ENCODE results near the gene FPR2.

The FPR2 gene

DNA sequence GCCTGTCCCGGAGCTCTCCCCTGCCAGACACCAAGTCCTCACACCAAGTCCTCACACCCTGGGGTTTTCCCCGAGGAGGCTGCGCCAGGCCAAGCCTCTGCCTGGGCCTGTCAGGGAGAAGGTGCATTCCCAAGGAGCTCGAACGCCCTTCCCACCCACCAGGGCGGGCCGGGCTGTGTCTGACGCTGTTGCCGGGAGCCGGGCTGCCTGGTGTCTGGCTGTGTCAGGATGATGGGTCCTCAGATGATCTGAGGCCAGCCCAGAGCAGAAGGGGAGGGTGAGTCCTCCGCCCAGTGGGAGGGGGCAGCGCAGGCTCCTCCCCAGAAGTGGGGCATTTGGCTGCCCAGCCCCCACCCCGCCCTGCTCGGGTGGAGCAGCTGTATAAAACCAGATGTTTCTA lies 34.9 kb upstream of the FPR2 start:
- H3K4me3 ChIP-seq (replicated peaks; ENCODE audit: low read depth, low read length), result no peak overlapping the region
- no peaks in the 10 kb centered on the region for H3K27me3 ChIP-seq (replicated peaks; ENCODE audit: control insufficient read depth, insufficient read depth, low read length)
- TF ChIP-seq, protein P1, sequence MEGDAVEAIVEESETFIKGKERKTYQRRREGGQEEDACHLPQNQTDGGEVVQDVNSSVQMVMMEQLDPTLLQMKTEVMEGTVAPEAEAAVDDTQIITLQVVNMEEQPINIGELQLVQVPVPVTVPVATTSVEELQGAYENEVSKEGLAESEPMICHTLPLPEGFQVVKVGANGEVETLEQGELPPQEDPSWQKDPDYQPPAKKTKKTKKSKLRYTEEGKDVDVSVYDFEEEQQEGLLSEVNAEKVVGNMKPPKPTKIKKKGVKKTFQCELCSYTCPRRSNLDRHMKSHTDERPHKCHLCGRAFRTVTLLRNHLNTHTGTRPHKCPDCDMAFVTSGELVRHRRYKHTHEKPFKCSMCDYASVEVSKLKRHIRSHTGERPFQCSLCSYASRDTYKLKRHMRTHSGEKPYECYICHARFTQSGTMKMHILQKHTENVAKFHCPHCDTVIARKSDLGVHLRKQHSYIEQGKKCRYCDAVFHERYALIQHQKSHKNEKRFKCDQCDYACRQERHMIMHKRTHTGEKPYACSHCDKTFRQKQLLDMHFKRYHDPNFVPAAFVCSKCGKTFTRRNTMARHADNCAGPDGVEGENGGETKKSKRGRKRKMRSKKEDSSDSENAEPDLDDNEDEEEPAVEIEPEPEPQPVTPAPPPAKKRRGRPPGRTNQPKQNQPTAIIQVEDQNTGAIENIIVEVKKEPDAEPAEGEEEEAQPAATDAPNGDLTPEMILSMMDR (IDR thresholded peaks at IDR 0.05; ENCODE audit: insufficient read depth, low read length, poor library complexity, severe bottlenecking), result no peak
- no peak for DNase-seq (ENCODE audit: extremely low read depth, insufficient read length)
- H3K36me3 ChIP-seq (ENCODE audit: control insufficient read depth, insufficient read depth, low read length), result no peaks in the 10 kb centered on the region

DNA sequence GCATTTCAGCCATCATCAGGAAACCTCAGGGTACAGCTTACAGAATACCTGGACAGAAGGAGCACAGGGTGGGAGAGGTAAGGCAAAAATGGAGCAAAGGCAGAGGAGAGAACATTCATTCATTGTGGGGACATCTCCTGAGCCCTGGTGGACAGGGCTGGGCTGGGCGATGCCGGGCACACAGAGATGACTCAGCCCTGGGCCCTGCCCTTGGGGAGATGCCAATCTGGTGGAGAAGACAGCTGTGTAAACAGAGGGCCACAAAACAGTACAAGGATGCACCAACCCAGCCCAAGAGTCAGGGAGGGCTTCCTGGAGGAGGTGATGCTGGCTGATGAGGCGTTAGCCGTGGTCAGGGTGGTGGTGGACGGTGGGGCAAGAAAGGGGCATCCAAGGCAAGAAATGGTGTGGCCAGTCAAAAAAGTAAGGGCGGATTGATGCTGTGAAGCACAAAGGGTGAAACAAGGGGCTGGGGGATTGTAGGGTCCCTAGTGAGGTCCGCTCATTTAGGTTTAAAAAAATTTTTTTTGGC lies 33.6 kb upstream of the FPR2 start:
- TF ChIP-seq, protein P1 (IDR thresholded peaks at IDR 0.05; ENCODE audit: insufficient read depth, low read length, poor library complexity, severe bottlenecking), result no peak
- no peaks in the 10 kb centered on the region for H3K36me3 ChIP-seq (ENCODE audit: control insufficient read depth, insufficient read depth, low read length)
- no peak overlapping the region for H3K4me3 ChIP-seq (replicated peaks; ENCODE audit: low read depth, low read length)
- DNase-seq (ENCODE audit: extremely low read depth, insufficient read length), result no peak
- no peaks in the 10 kb centered on the region for H3K27me3 ChIP-seq (replicated peaks; ENCODE audit: control insufficient read depth, insufficient read depth, low read length)

DNA sequence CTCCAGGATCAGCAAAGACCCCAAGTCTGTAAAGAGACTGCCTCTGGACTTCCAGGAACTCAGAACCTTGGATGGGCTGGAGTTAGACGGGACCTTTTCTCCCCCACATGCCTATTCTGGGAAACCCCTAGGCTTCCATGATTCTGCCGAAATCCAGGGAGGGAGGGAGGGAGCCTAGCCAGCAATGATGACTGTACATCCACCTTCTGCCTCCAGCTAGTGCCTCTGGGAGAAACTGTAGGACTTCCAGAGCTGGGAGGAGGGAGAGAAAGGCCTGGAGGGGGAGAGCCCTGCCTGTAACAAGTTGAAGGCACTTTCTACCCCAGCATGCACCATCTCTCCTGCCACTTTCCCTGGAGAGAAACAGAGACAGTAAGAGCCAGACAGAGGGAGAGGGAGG lies 31.2 kb upstream of the FPR2 start:
- H3K4me3 ChIP-seq (replicated peaks; ENCODE audit: low read depth, low read length), result no peak overlapping the region
- no peaks in the 10 kb centered on the region for H3K36me3 ChIP-seq (ENCODE audit: control insufficient read depth, insufficient read depth, low read length)
- H3K27me3 ChIP-seq (replicated peaks; ENCODE audit: control insufficient read depth, insufficient read depth, low read length), result no peaks in the 10 kb centered on the region
- DNase-seq (ENCODE audit: extremely low read depth, insufficient read length), result no peak
- TF ChIP-seq, protein P1 (IDR thresholded peaks at IDR 0.05; ENCODE audit: insufficient read depth, low read length, poor library complexity, severe bottlenecking), result no peak

DNA sequence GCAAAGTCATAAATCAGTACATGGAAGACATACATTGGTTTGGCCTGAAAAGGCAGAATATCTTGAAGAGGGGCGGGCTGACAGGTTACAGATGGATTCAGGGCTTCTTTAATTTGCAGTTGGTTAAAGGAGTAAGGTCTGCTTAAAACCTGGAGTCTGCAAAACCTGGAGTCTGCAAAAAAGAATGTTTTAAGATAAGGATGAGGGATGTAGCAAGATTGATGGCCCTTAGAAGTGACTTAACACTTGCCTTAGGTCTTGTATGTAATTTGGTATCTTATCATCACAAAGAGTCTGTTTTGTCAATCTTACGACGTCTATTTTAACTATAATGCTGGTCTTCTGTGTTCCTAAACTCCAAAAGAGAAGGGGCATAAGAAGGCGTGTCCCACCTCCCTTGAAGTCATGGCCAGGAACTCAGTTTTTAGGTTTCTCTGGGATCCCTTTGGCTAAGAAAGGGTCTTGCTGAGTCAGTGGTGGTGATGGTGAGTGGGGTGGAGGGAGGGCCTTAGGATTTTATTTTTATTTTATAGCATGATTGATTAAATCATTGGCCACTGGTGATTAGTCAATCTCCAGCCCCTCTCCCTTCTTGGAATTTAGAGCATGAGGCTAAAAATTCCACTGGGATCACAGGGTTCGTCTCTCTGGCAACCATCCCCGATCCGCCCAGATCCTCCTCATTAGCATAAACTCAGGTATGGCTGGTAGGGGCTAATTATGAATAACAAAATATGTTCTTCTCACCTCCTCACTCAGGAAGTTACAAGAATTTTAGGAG lies 27.0 kb upstream of the FPR2 start:
- H3K36me3 ChIP-seq (ENCODE audit: control insufficient read depth, insufficient read depth, low read length), result no peaks in the 10 kb centered on the region
- TF ChIP-seq, protein P1 (IDR thresholded peaks at IDR 0.05; ENCODE audit: insufficient read depth, low read length, poor library complexity, severe bottlenecking), result no peak
- DNase-seq (ENCODE audit: extremely low read depth, insufficient read length), result no peak
- no peaks in the 10 kb centered on the region for H3K27me3 ChIP-seq (replicated peaks; ENCODE audit: control insufficient read depth, insufficient read depth, low read length)
- no peak overlapping the region for H3K4me3 ChIP-seq (replicated peaks; ENCODE audit: low read depth, low read length)

DNA sequence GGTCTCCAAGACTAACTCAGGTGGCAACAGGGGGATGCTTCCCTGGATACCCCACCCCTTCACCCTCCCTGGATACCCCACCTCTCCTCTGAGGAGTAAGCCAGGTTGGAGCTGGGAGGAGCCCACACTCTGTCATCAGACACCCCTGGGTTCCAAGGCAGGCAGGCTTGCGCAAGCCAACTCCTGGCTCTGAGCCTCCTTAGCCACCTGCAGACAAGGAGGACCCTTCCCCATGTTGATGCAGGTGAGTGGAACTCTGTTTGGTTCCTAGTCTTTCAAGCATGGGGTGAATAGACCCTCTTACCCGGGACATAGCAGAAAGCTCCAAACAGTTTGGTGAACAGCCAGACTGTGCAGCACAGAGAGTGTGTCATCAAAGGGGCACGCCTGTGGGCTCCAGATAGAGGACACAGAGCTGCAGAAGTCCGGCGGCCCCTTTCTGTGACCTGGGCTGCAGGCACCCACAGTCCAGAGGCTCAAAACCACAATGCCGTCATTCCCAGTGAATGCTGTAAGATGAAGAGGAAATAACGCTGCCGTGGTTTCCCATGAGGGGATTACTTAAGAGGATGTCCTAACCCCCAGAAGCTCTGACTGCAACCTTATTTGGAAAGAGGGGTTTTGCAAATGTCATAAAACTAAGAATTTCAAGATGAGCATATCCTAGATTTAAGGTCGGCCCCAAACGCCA lies 25.1 kb upstream of the FPR2 start:
- no peak overlapping the region for H3K4me3 ChIP-seq (replicated peaks; ENCODE audit: low read depth, low read length)
- H3K36me3 ChIP-seq (ENCODE audit: control insufficient read depth, insufficient read depth, low read length), result no peaks in the 10 kb centered on the region
- no peak for DNase-seq (ENCODE audit: extremely low read depth, insufficient read length)
- TF ChIP-seq, protein P1 (IDR thresholded peaks at IDR 0.05; ENCODE audit: insufficient read depth, low read length, poor library complexity, severe bottlenecking), result no peak
- H3K27me3 ChIP-seq (replicated peaks; ENCODE audit: control insufficient read depth, insufficient read depth, low read length), result no peaks in the 10 kb centered on the region

Measured in GM06990 (cell line).